Mesenchymal stem cell (in vitro differentiated cells and primary cell): ENCODE measurements around the gene PGM5.
"Not testable (repeated sequence)": the region's sequence is repeated elsewhere in the genome, so short reads cannot be mapped to it uniquely, and the experiment has no call there.

ENCODE experiments used
- DNase-seq: peaks from one replicate; pipeline ENCODE4 v3.0.0-alpha.2; 2013
- H2AFZ ChIP-seq: one replicate; pipeline ENCODE4 v1.6.1; 2013; ENCODE audit warnings: low read depth, mild to moderate bottlenecking, control low read depth, inconsistent platforms, low read length, moderate library complexity
- H2AK5ac ChIP-seq: 2 replicates; pipeline ENCODE4 v1.6.1; 2013; ENCODE audit warnings: low read length, moderate library complexity, mild to moderate bottlenecking, inconsistent platforms; ENCODE audit not compliant: severe bottlenecking
- H2BK120ac ChIP-seq: one replicate; pipeline ENCODE4 v1.6.1; 2013; ENCODE audit warnings: low read depth, mild to moderate bottlenecking, inconsistent platforms, low read length, moderate library complexity
- H2BK12ac ChIP-seq, 2 experiments: one replicate each; pipeline ENCODE4 v1.6.1; 2013; ENCODE audit warnings: inconsistent platforms in 2 of 2, low read length in 2 of 2, mild to moderate bottlenecking in 2 of 2, moderate library complexity in 2 of 2, control low read depth in 1 of 2
- H2BK15ac ChIP-seq: one replicate; pipeline ENCODE4 v1.6.1; 2013; ENCODE audit warnings: mild to moderate bottlenecking, low read depth, inconsistent platforms; ENCODE audit not compliant: poor library complexity, severe bottlenecking
- H2BK5ac ChIP-seq: 2 replicates; pipeline ENCODE4 v1.6.1; 2013; ENCODE audit warnings: low read depth, mild to moderate bottlenecking, low read length, control low read depth, inconsistent platforms; ENCODE audit not compliant: poor library complexity, severe bottlenecking
- H3K14ac ChIP-seq, 2 experiments: one replicate each; pipeline ENCODE4 v1.6.1; 2013; ENCODE audit warnings: inconsistent platforms in 2 of 2, low read length in 2 of 2, control low read depth in 1 of 2, mild to moderate bottlenecking in 1 of 2, moderate library complexity in 1 of 2
- H3K18ac ChIP-seq, 2 experiments: one replicate each; pipeline ENCODE4 v1.6.1; 2013; ENCODE audit warnings: inconsistent platforms in 2 of 2, low read length in 2 of 2, control low read depth in 1 of 2, low read depth in 1 of 2, mild to moderate bottlenecking in 1 of 2
- H3K23ac ChIP-seq, 2 experiments: one replicate each; pipeline ENCODE4 v1.6.1; 2013; ENCODE audit warnings: inconsistent platforms in 2 of 2, low read length in 2 of 2, mild to moderate bottlenecking in 2 of 2, moderate library complexity in 2 of 2, control low read depth in 1 of 2
- H3K27ac ChIP-seq: 2 replicates; pipeline ENCODE4 v1.5.1; 2013; ENCODE audit warnings: mild to moderate bottlenecking, moderate library complexity, low read length, control low read depth, inconsistent platforms; ENCODE audit not compliant: poor library complexity, severe bottlenecking
- H3K27me3 ChIP-seq, 2 experiments: 2 replicates each; pipeline versions ENCODE4 v1.6.1 to v1.7.0; 2013; ENCODE audit warnings: low read length in 2 of 2, mild to moderate bottlenecking in 2 of 2, moderate library complexity in 2 of 2, control low read depth in 1 of 2, inconsistent platforms in 1 of 2; ENCODE audit not compliant: control insufficient read depth in 1 of 2, insufficient read depth in 1 of 2
- H3K36me3 ChIP-seq, 2 experiments: 2 replicates each; pipeline versions ENCODE4 v1.6.1 to v1.7.0; 2013; ENCODE audit warnings: low read length in 2 of 2, control low read depth in 1 of 2, inconsistent platforms in 1 of 2, low read depth in 1 of 2, mild to moderate bottlenecking in 1 of 2; ENCODE audit not compliant: insufficient read depth in 2 of 2, control insufficient read depth in 1 of 2
- H3K4ac ChIP-seq, 2 experiments: one replicate each; pipeline ENCODE4 v1.6.1; 2013; ENCODE audit warnings: inconsistent platforms in 2 of 2, low read length in 2 of 2, mild to moderate bottlenecking in 2 of 2, moderate library complexity in 2 of 2, control low read depth in 1 of 2, low read depth in 1 of 2
- H3K4me1 ChIP-seq: 2 replicates; pipeline ENCODE4 v1.6.1; 2013; ENCODE audit warnings: low read depth, low read length, control low read depth; ENCODE audit not compliant: control insufficient read depth, insufficient read depth
- H3K4me2 ChIP-seq: 2 replicates; pipeline ENCODE4 v1.6.1; 2013; ENCODE audit warnings: low read length, mild to moderate bottlenecking, inconsistent platforms; ENCODE audit not compliant: poor library complexity, severe bottlenecking
- H3K4me3 ChIP-seq, 2 experiments: 2 replicates each; pipeline versions ENCODE4 v1.5.1 to v1.7.0; 2013; ENCODE audit warnings: low read length in 2 of 2, mild to moderate bottlenecking in 2 of 2, control low read depth in 1 of 2, low read depth in 1 of 2; ENCODE audit not compliant: insufficient read depth in 1 of 2
- H3K79me1 ChIP-seq: replicated peaks from 2 replicates; pipeline ENCODE4 v1.6.1; 2013; ENCODE audit warnings: mild to moderate bottlenecking, control low read depth, low read length, inconsistent platforms; ENCODE audit not compliant: poor library complexity, severe bottlenecking
- H3K9ac ChIP-seq: 2 replicates; pipeline ENCODE4 v1.7.0; 2013; ENCODE audit warnings: mild to moderate bottlenecking, low read length, moderate library complexity
- H3K9me3 ChIP-seq: 2 replicates; pipeline ENCODE4 v1.7.0; 2013; ENCODE audit warnings: mild to moderate bottlenecking, low read length; ENCODE audit not compliant: control insufficient read depth
- H4K8ac ChIP-seq: one replicate; pipeline ENCODE4 v1.6.1; 2013; ENCODE audit warnings: inconsistent platforms, mild to moderate bottlenecking, low read length, moderate library complexity
- H4K91ac ChIP-seq: one replicate; pipeline ENCODE4 v1.6.1; 2013; ENCODE audit warnings: mild to moderate bottlenecking, low read length, inconsistent platforms
- WGBS: methylation state at CpG from one replicate; pipeline ENCODE4 v1.1.7; 2013; ENCODE audit warnings: mixed read lengths; 5-methylcytosine and 5-hydroxymethylcytosine counted together

The PGM5 gene

DNA sequence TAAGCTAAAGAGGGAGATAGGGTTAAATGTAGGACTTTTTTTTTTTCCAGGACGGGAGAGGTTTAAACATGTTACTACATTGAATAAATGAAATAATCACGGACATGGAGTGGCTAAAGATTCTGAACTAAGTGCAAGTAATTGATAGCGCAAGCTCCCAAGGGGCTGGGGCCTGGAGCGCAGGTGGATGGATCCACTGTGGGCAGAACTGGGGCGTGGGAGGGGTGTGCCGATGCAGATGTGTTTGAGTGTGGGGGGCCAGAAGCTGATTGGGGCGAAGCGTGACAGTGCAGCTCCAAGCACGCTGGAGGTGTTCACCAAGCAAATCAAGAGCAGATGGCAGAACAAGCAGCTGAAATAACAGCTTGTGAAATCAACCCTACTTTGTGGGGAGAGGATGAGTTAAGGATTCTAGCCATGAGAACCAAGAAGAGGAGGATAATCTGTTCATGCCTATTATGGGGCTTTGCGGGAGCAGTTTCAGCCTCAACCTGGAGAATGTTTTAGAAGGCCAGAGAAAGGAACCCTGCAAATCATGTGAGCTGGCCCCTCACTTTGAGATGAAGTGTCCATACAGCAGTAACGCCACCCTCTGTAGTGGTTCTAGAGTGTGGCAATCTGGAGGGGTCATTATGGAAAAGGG is 25.8 kb upstream of the PGM5 start:
- not testable (repeated sequence) for H3K27me3 ChIP-seq, DNase-seq, H3K4me3 ChIP-seq, H3K79me1 ChIP-seq, H3K36me3 ChIP-seq, H3K4me2 ChIP-seq, H4K91ac ChIP-seq, H2AFZ ChIP-seq, H3K9me3 ChIP-seq, H3K23ac ChIP-seq, H2AK5ac ChIP-seq, H2BK15ac ChIP-seq, H3K27ac ChIP-seq, H3K9ac ChIP-seq, H3K18ac ChIP-seq, H2BK120ac ChIP-seq, H2BK12ac ChIP-seq, H3K14ac ChIP-seq, H2BK5ac ChIP-seq, H3K4ac ChIP-seq, H4K8ac ChIP-seq, H3K4me1 ChIP-seq
- 80% methylated on average over 7 of the region's 11 CpGs for WGBS

DNA sequence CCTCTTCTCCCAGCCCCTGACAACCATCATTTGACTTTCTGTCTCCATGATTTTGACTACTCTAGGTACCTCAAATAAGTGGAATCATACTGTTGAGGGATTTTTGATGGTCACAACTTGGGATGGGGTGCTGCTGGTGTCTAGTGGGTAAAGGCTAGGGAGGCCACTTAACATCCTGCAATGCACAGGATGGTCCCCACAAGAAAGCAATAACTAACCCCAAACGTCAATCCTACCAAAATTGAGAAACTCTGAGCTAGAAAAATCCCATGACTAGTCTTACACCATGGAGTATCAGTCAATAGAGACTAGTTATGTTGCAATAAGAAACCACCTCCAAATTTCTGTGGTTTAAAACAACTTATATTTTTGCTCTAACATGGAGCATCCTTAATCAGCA is 24.3 kb upstream of the PGM5 start:
- not testable (repeated sequence) for H3K36me3 ChIP-seq, H3K4ac ChIP-seq, H2AK5ac ChIP-seq, H4K8ac ChIP-seq, H3K4me1 ChIP-seq, H3K4me2 ChIP-seq, H3K4me3 ChIP-seq, H4K91ac ChIP-seq, DNase-seq, H3K27me3 ChIP-seq, H2AFZ ChIP-seq, H3K23ac ChIP-seq, H3K14ac ChIP-seq, H2BK12ac ChIP-seq, H3K27ac ChIP-seq, H3K79me1 ChIP-seq, H2BK120ac ChIP-seq, H3K9ac ChIP-seq, H2BK5ac ChIP-seq, H3K18ac ChIP-seq, H2BK15ac ChIP-seq, H3K9me3 ChIP-seq
- WGBS, result no CpG with 5 or more reads among the region's 1 CpG

DNA sequence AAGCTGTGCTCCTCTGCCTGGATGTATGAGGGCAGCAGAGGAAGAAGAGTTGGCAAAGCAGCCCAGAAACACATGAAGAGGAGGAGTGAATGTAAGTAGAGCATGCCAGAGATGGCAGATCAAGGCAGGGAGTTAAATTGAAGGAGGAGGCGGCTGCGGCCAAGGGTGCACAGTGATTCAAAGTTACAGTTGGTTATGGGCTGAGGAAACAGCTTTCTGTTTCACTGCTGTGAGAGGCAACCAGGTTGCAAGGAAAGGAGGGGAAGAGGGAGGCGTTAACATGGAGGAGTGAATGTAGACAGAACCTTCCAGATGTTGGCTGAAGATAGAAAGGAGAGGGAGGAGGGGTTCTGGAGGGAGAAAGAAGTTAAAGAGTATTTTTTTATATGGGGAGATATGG is 20.5 kb upstream of the PGM5 start:
- not testable (repeated sequence) for H3K4ac ChIP-seq, H3K36me3 ChIP-seq, H2BK15ac ChIP-seq, H3K9ac ChIP-seq, H3K79me1 ChIP-seq, H2BK5ac ChIP-seq, H2AK5ac ChIP-seq, DNase-seq, H2BK12ac ChIP-seq, H3K4me1 ChIP-seq, H3K23ac ChIP-seq, H3K27ac ChIP-seq, H3K9me3 ChIP-seq, H3K14ac ChIP-seq, H4K91ac ChIP-seq, H3K4me3 ChIP-seq, H3K4me2 ChIP-seq, H3K18ac ChIP-seq, H3K27me3 ChIP-seq, H2AFZ ChIP-seq, H2BK120ac ChIP-seq, H4K8ac ChIP-seq
- no CpG with 5 or more reads among the region's 3 CpGs for WGBS

DNA sequence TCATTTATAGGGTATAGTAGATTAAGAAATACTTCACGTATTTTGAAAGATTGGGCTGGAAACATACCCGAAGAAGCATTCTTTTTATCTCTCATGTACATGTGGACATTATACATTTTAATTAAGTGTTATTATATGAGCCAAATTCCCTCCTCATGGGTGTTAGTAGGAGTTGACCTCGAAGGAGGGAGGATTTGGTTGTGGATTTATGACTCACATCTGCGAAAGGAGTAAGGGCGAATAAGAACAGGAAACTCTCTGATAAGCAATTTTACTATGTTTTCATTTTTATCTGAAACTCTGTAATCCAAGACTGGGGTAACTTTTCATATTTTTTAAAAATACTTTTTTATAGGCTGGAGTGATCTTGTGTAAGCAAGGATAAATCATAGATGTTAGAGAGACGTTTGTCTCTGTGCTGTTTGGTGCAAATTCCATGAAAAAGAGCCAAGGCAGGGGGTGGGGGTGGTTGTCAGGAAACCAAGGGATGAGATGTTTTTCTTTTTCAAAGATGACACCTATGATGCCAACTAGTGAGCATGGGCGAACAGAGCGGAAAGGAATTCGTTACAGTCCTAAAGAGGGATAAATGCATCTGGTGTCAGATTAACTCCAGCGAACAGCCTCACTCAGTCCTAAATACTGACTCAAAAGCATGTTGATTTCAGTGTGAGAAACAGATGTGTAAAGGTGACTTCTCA is 19.6 kb upstream of the PGM5 start:
- H3K18ac ChIP-seq, H3K4me2 ChIP-seq: not testable (repeated sequence)
- no CpG with 5 or more reads among the region's 10 CpGs for WGBS

More for the DNA sequence above, 19.6 kb upstream of the PGM5 start:
- not testable (repeated sequence) for H3K79me1 ChIP-seq, H3K23ac ChIP-seq, H3K4me3 ChIP-seq, H2BK12ac ChIP-seq, H2BK120ac ChIP-seq, H4K8ac ChIP-seq, H3K9ac ChIP-seq, H2BK5ac ChIP-seq, H3K27ac ChIP-seq, H3K4ac ChIP-seq, H3K4me1 ChIP-seq, DNase-seq, H3K9me3 ChIP-seq, H4K91ac ChIP-seq, H2AFZ ChIP-seq, H3K36me3 ChIP-seq, H2BK15ac ChIP-seq, H3K27me3 ChIP-seq, H2AK5ac ChIP-seq, H3K14ac ChIP-seq
